ENCODE measurements around the gene MAML3.
A peak's percentile ranks its signal among the peaks of the same experiment; 100 is the strongest.

MAML3 gene

DNA sequence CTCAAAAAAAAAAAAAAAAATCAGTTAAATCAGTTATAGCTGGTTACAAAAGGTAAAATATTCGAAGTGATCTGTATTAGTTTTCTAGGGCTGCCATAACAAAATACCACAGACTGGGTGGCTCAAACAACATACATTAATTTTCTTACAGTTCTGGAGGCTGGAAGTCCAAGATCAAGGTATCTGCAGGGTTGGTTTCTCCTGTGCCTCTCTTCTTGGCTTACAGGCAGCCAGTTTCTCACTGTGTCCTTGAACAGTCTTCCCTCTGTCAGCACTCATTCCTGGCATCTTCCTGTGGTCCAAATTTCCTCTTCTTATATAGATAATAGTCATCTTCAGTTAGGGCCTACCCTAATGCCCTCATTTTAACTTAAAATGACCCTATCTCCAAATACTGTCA, 248.5 kb downstream of the MAML3 start:
- H2BK12ac ChIP-seq (ENCODE audit: low read length in 2 of 2): no peak overlapping the region
- no peak overlapping the region for H2BK15ac ChIP-seq (ENCODE audit: low read depth, poor library complexity, severe bottlenecking)
- no peak overlapping the region for H2BK120ac ChIP-seq (ENCODE audit: low read depth, low read length)
- H3K27me3 ChIP-seq (ENCODE audit: control insufficient read depth in 1 of 2, insufficient read depth in 1 of 2, low read length in 2 of 2): no peaks in the 10 kb centered on the region
- no peak overlapping the region for H3K18ac ChIP-seq (ENCODE audit: low read depth in 1 of 2, low read length in 2 of 2)
- no peaks in the 10 kb centered on the region for H3K36me3 ChIP-seq (ENCODE audit: control insufficient read depth in 1 of 2, insufficient read depth in 2 of 2, low read depth in 1 of 2, low read length in 2 of 2)
- H2AFZ ChIP-seq (ENCODE audit: low read depth, low read length): no peak overlapping the region
- H3K27ac ChIP-seq (ENCODE audit: low read length, poor library complexity, severe bottlenecking): no peak overlapping the region
- no CpG with 5 or more reads among the region's 1 CpG for WGBS
- no peak overlapping the region for H3K14ac ChIP-seq (ENCODE audit: low read length in 2 of 2)
- no peak overlapping the region for H2BK5ac ChIP-seq (ENCODE audit: low read depth, low read length, poor library complexity, severe bottlenecking)
- H3K4ac ChIP-seq (ENCODE audit: low read depth in 1 of 2, low read length in 2 of 2): no peak overlapping the region
- H4K91ac ChIP-seq (ENCODE audit: low read length): no peak overlapping the region
- no peak overlapping the region for H3K4me2 ChIP-seq (ENCODE audit: low read length, poor library complexity, severe bottlenecking)
- H3K4me3 ChIP-seq (ENCODE audit: insufficient read depth in 1 of 2, low read depth in 1 of 2, low read length in 2 of 2): no peak overlapping the region
- H3K9me3 ChIP-seq (ENCODE audit: control insufficient read depth, low read length): peaks cover 4% of the 10 kb centered on the region
- no peak for DNase-seq
- H3K79me1 ChIP-seq (replicated peaks; ENCODE audit: low read length, poor library complexity, severe bottlenecking): peaks cover 8% of the 10 kb centered on the region
- H3K4me1 ChIP-seq (ENCODE audit: control insufficient read depth, insufficient read depth, low read depth, low read length): no peaks in the 10 kb centered on the region
- no peak overlapping the region for H3K23ac ChIP-seq (ENCODE audit: low read length in 2 of 2)
- no peak overlapping the region for H3K9ac ChIP-seq (ENCODE audit: low read length)
- no peak overlapping the region for H2AK5ac ChIP-seq (ENCODE audit: low read length, severe bottlenecking)
- H4K8ac ChIP-seq (ENCODE audit: low read length): no peak overlapping the region

DNA sequence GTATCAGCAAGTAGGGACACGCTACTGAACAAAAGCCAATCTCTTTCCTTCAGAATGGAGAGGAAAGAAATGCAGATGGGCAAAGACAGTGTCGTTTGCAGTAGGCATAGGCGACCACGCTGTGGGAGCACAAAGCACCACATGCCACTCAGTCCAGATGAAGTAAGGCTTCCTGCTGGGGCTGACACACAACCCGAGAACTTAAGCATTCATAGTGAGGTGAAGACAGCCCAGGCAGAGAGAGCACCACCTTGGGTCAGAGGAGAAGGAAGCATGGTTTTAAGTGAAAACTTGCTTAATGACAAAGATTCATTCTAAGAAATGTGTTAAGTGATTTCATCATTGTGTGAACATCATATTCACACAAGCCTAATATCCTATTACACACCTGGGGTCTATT, 249.6 kb downstream of the MAML3 start:
- no peak overlapping the region for H2BK120ac ChIP-seq (ENCODE audit: low read depth, low read length)
- no peak overlapping the region for H3K4me2 ChIP-seq (ENCODE audit: low read length, poor library complexity, severe bottlenecking)
- peaks cover 4% of the 10 kb centered on the region for H3K9me3 ChIP-seq (ENCODE audit: control insufficient read depth, low read length)
- no peak overlapping the region for H2BK5ac ChIP-seq (ENCODE audit: low read depth, low read length, poor library complexity, severe bottlenecking)
- no peaks in the 10 kb centered on the region for H3K27me3 ChIP-seq (ENCODE audit: control insufficient read depth in 1 of 2, insufficient read depth in 1 of 2, low read length in 2 of 2)
- H3K9ac ChIP-seq (ENCODE audit: low read length): no peak overlapping the region
- no peak overlapping the region for H2AK5ac ChIP-seq (ENCODE audit: low read length, severe bottlenecking)
- no peak overlapping the region for H3K4me3 ChIP-seq (ENCODE audit: insufficient read depth in 1 of 2, low read depth in 1 of 2, low read length in 2 of 2)
- H3K36me3 ChIP-seq (ENCODE audit: control insufficient read depth in 1 of 2, insufficient read depth in 2 of 2, low read depth in 1 of 2, low read length in 2 of 2): no peaks in the 10 kb centered on the region
- H3K14ac ChIP-seq (ENCODE audit: low read length in 2 of 2): no peak overlapping the region
- H2AFZ ChIP-seq (ENCODE audit: low read depth, low read length): no peak overlapping the region
- H2BK12ac ChIP-seq (ENCODE audit: low read length in 2 of 2): no peak overlapping the region
- H3K4me1 ChIP-seq (ENCODE audit: control insufficient read depth, insufficient read depth, low read depth, low read length): no peaks in the 10 kb centered on the region
- no peak for DNase-seq
- no peak overlapping the region for H3K18ac ChIP-seq (ENCODE audit: low read depth in 1 of 2, low read length in 2 of 2)
- H3K27ac ChIP-seq (ENCODE audit: low read length, poor library complexity, severe bottlenecking): no peak overlapping the region
- no peak overlapping the region for H4K91ac ChIP-seq (ENCODE audit: low read length)
- no peak overlapping the region for H4K8ac ChIP-seq (ENCODE audit: low read length)
- peaks cover 8% of the 10 kb centered on the region for H3K79me1 ChIP-seq (replicated peaks; ENCODE audit: low read length, poor library complexity, severe bottlenecking)
- 90% methylated on average over 5 of the region's 5 CpGs for WGBS
- no peak overlapping the region for H3K23ac ChIP-seq (ENCODE audit: low read length in 2 of 2)
- H2BK15ac ChIP-seq (ENCODE audit: low read depth, poor library complexity, severe bottlenecking): no peak overlapping the region
- no peak overlapping the region for H3K4ac ChIP-seq (ENCODE audit: low read depth in 1 of 2, low read length in 2 of 2)

DNA sequence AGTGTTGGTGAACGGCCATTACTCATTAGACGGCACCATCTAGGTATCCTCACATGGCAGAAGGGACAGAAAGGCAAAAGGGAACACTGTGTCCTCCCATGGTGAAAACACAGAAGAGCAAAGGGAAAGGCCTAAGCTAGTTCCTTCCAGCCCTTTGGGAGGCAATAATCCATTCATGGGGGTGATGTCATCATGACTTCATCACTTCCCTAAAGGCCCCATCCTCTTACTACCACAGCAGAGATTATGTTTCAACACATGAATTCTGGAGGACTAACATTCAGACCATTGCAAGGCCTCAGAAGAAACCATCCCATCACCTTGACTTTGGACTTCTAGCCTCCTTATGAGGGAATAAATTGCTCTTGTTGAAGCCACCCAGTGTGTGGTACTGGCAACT, 250.1 kb downstream of the MAML3 start:
- H3K9ac ChIP-seq (ENCODE audit: low read length): no peak overlapping the region
- no peak overlapping the region for H2BK15ac ChIP-seq (ENCODE audit: low read depth, poor library complexity, severe bottlenecking)
- no peaks in the 10 kb centered on the region for H3K36me3 ChIP-seq (ENCODE audit: control insufficient read depth in 1 of 2, insufficient read depth in 2 of 2, low read depth in 1 of 2, low read length in 2 of 2)
- no peak overlapping the region for H3K27ac ChIP-seq (ENCODE audit: low read length, poor library complexity, severe bottlenecking)
- H3K79me1 ChIP-seq (replicated peaks; ENCODE audit: low read length, poor library complexity, severe bottlenecking): peaks cover 6% of the 10 kb centered on the region
- H3K23ac ChIP-seq (ENCODE audit: low read length in 2 of 2): no peak overlapping the region
- no peak overlapping the region for H2BK12ac ChIP-seq (ENCODE audit: low read length in 2 of 2)
- H2BK5ac ChIP-seq (ENCODE audit: low read depth, low read length, poor library complexity, severe bottlenecking): no peak overlapping the region
- no peaks in the 10 kb centered on the region for H3K27me3 ChIP-seq (ENCODE audit: control insufficient read depth in 1 of 2, insufficient read depth in 1 of 2, low read length in 2 of 2)
- no peak overlapping the region for H2AK5ac ChIP-seq (ENCODE audit: low read length, severe bottlenecking)
- H3K18ac ChIP-seq (ENCODE audit: low read depth in 1 of 2, low read length in 2 of 2): no peak overlapping the region
- no peak overlapping the region for H3K14ac ChIP-seq (ENCODE audit: low read length in 2 of 2)
- no peak overlapping the region for H3K4me3 ChIP-seq (ENCODE audit: insufficient read depth in 1 of 2, low read depth in 1 of 2, low read length in 2 of 2)
- DNase-seq: no peak
- no peak overlapping the region for H2AFZ ChIP-seq (ENCODE audit: low read depth, low read length)
- WGBS: 100% methylated on average over 2 of the region's 2 CpGs
- H4K8ac ChIP-seq (ENCODE audit: low read length): no peak overlapping the region
- H2BK120ac ChIP-seq (ENCODE audit: low read depth, low read length): no peak overlapping the region
- H3K9me3 ChIP-seq (ENCODE audit: control insufficient read depth, low read length): peaks cover 4% of the 10 kb centered on the region
- no peaks in the 10 kb centered on the region for H3K4me1 ChIP-seq (ENCODE audit: control insufficient read depth, insufficient read depth, low read depth, low read length)
- no peak overlapping the region for H4K91ac ChIP-seq (ENCODE audit: low read length)
- H3K4me2 ChIP-seq (ENCODE audit: low read length, poor library complexity, severe bottlenecking): no peak overlapping the region
- H3K4ac ChIP-seq (ENCODE audit: low read depth in 1 of 2, low read length in 2 of 2): no peak overlapping the region

DNA sequence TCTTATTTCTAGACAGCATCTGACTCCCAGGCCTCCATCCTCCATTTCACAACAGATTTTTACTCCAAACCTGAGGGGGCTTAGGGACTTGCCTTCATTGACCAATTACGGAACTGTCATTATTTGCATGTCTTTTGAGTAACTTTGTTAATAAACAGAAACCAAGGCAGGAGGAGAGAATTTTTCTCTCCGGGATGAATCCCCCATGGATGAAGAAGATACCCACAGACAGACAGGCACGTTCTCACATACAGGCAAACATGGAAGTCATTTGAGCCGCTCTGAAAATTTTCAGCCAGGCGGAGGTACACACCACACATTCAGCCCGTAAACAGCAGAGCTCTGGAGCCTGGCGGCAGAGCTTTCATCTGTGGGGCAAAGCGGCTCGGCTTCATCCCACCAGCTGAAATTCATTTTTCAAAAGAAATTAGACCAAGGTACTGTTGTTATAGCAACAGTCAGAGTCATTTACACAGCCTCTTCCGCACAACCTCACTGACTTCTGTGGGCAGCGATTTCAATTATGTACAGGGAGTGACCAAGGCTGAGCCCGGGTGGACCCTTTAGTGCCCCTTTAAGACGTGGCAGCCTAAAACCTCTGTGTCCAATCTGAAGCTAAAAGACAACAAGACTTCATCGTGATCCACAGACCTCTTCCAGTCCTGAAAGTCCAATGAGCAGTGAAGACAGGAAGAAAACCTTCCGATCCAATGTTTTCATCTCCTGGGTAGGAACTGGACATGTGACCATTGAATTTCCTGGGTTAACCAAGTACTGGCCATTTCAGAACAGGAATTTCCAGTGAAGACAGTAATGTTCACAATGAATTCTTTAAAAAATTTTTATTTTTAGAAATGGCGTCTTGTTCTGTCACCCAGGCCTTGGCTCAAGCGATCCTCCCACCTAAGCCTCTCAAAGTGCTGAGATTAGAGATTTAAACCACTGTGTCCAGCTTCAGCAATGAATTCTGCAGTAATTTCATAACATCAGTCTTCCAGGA, 251.4 kb downstream of the MAML3 start:
- H3K9ac ChIP-seq (ENCODE audit: low read length): peak overlapping the region; percentile 93

More for the DNA sequence above, 251.4 kb downstream of the MAML3 start:
- Histone ChIP-seq H3K4me3 (ENCODE audit: insufficient read depth in 1 of 2, low read depth in 1 of 2, low read length in 2 of 2) (peak overlapping the region in 1 of 2 experiments; percentile 82), H4K8ac (ENCODE audit: low read length) (no peak overlapping the region), H2BK5ac (ENCODE audit: low read depth, low read length, poor library complexity, severe bottlenecking) (no peak overlapping the region), H3K18ac (ENCODE audit: low read depth in 1 of 2, low read length in 2 of 2) (peak overlapping the region; percentile 46 to 53), H3K4ac (ENCODE audit: low read depth in 1 of 2, low read length in 2 of 2) (peak overlapping the region; percentile 50 to 53), H3K27ac (ENCODE audit: low read length, poor library complexity, severe bottlenecking) (no peak overlapping the region), H3K14ac (ENCODE audit: low read length in 2 of 2) (peak overlapping the region in 1 of 2 experiments; percentile 26), H3K4me2 (ENCODE audit: low read length, poor library complexity, severe bottlenecking) (no peak overlapping the region), H2BK15ac (ENCODE audit: low read depth, poor library complexity, severe bottlenecking) (no peak overlapping the region), H2AFZ (ENCODE audit: low read depth, low read length) (no peak overlapping the region), H3K36me3 (ENCODE audit: control insufficient read depth in 1 of 2, insufficient read depth in 2 of 2, low read depth in 1 of 2, low read length in 2 of 2) (no peaks in the 10 kb centered on the region), H2AK5ac (ENCODE audit: low read length, severe bottlenecking) (no peak overlapping the region), H2BK12ac (ENCODE audit: low read length in 2 of 2) (peak overlapping the region in 1 of 2 experiments; percentile 64), H3K23ac (ENCODE audit: low read length in 2 of 2) (no peak overlapping the region), H4K91ac (ENCODE audit: low read length) (no peak overlapping the region), H3K4me1 (ENCODE audit: control insufficient read depth, insufficient read depth, low read depth, low read length) (no peaks in the 10 kb centered on the region), H2BK120ac (ENCODE audit: low read depth, low read length) (no peak overlapping the region), H3K9me3 (ENCODE audit: control insufficient read depth, low read length) (peaks cover 4% of the 10 kb centered on the region), H3K79me1 (replicated peaks; ENCODE audit: low read length, poor library complexity, severe bottlenecking) (peaks cover 6% of the 10 kb centered on the region), H3K27me3 (ENCODE audit: control insufficient read depth in 1 of 2, insufficient read depth in 1 of 2, low read length in 2 of 2) (no peaks in the 10 kb centered on the region)
- DNase-seq: no peak
- WGBS: 96% methylated on average over 17 of the region's 17 CpGs

Measured in mesenchymal stem cell (in vitro differentiated cells and primary cell).